A673 (cell line): ENCODE data around the gene MRGPRD. TPM values are rescaled to one million over a fixed set of nuclear protein-coding genes. Genes with fewer than 3 reads are reported as not detected.

Experiments
- BruUV-seq: library from RNA; stranded (reverse); fragments of 400-500 nt; replicated peaks from 2 replicates; lab custom pipeline; 2021; lab: Mats Ljungman, UMichigan
- CTCF ChIA-PET: fragments of 300-600 bp; sonication (Branson Sonifier 250); formaldehyde crosslinking; loops from one replicate; lab custom pipeline; 2022; ENCODE audit warnings: antibody characterized with exemption; lab: Charles Lee
- POLR2A ChIA-PET: fragments of 300-600 bp; sonication (Branson Sonifier 250); formaldehyde crosslinking; loops from one replicate; lab custom pipeline; 2022; ENCODE audit warnings: antibody characterized with exemption; ENCODE audit not compliant: low non-redundant PET; lab: Charles Lee
- DNase-seq: peaks from one replicate; pipeline ENCODE4 v3.0.0-alpha.2; 2015; ENCODE audit warnings: low spot score
- H3K27ac ChIP-seq: fragments of 200-600 bp; sonication (generic); 2 replicates; pipeline ENCODE4 v1.5.1; 2016; ENCODE audit warnings: mixed run types, low read depth, mild to moderate bottlenecking, mixed read lengths, antibody characterized with exemption, low read length; ENCODE audit not compliant: poor library complexity, severe bottlenecking
- H3K27me3 ChIP-seq: fragments of 200-600 bp; sonication (generic); replicated peaks from 2 replicates; pipeline ENCODE4 v1.6.1; 2017; ENCODE audit warnings: mixed run types, low read depth, mild to moderate bottlenecking, mixed read lengths, antibody characterized with exemption, low read length; ENCODE audit not compliant: insufficient read depth, poor library complexity
- H3K36me3 ChIP-seq: fragments of 200-600 bp; sonication (generic); 2 replicates; pipeline ENCODE4 v1.6.1; 2016; ENCODE audit warnings: mixed run types, mild to moderate bottlenecking, mixed read lengths, antibody characterized with exemption, low read length; ENCODE audit not compliant: insufficient read depth, poor library complexity, severe bottlenecking
- H3K4me1 ChIP-seq: fragments of 200-600 bp; sonication (generic); 2 replicates; pipeline ENCODE4 v1.6.1; 2017; ENCODE audit warnings: mixed run types, mild to moderate bottlenecking, mixed read lengths, antibody characterized with exemption, low read length; ENCODE audit not compliant: insufficient read depth, poor library complexity, severe bottlenecking
- H3K4me3 ChIP-seq: fragments of 200-600 bp; sonication (generic); 2 replicates; pipeline ENCODE4 v1.5.1; 2016; ENCODE audit warnings: low read depth, mixed run types, mild to moderate bottlenecking, mixed read lengths, low read length; ENCODE audit not compliant: poor library complexity, severe bottlenecking
- H3K9me3 ChIP-seq: fragments of 200-600 bp; sonication (generic); 2 replicates; pipeline ENCODE4 v1.6.1; 2016; ENCODE audit warnings: mixed run types, low read depth, mild to moderate bottlenecking, mixed read lengths, antibody characterized with exemption, low read length; ENCODE audit not compliant: poor library complexity, severe bottlenecking
- EZH2 ChIP-seq: fragments of 200-600 bp; sonication (generic); IDR thresholded peaks from 2 replicates; pipeline ENCODE4 v1.6.1; 2017; ENCODE audit warnings: borderline replicate concordance, low read depth, mild to moderate bottlenecking, mixed read lengths, antibody characterized with exemption, low read length; ENCODE audit not compliant: poor library complexity, severe bottlenecking
- intact Hi-C: fragments of 100-400 bp; cut with micrococcal nuclease; formaldehyde crosslinking; loops from one replicate; pipeline ENCODE4 v1.10.0; 2022; ENCODE audit not compliant: unreplicated experiment
- total RNA-seq: library from RNA; stranded (reverse); gene quantifications from 2 replicates; pipeline ENCODE4 v1.2.3, GENCODE V29; 2021
- TF ChIP-seq, protein P1 (sequence below): fragments of 300-800, 200-600 bp; sonication (generic); conservative IDR thresholded peaks from 2 replicates; pipeline ENCODE4 v1.5.1; 2017; ENCODE audit warnings: low read depth, mild to moderate bottlenecking, antibody characterized with exemption, low read length, moderate library complexity, mixed read lengths

Gene MRGPRD
- total RNA-seq, 1 experiment from 2014 or later = not detected

DNA sequence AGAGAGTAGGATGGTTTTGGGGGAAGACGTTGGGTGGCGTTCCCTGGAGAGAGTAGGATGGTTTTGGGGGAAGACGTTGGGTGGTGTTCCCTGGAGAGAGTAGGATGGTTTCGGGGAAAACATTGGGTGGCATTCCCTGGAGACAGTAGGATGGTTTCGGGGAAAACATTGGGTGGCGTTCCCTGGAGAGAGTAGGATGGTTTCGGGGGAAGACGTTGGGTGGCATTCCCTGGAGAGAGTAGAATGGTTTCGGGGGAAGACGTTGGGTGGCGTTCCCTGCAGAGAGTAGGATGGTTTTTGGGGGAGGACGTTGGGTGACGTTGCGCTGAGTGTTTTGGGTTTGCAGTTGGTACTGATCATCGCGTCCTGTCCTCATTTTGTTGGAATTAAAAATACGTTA lies 48.9 kb downstream of the MRGPRD start:
- Histone ChIP-seq H3K9me3 (no peaks in the 10 kb centered on the region), H3K4me3 (no peak overlapping the region), H3K4me1 (no peaks in the 10 kb centered on the region), H3K27ac (no peak overlapping the region), H3K36me3 (peaks cover 52% of the 10 kb centered on the region), H3K27me3 (no peaks in the 10 kb centered on the region)
- DNase-seq = no peak
- ChIA-PET CTCF (no interaction called here), POLR2A (no interaction called here)
- BruUV-seq = no TSS peak
- TF ChIP-seq, protein P1, sequence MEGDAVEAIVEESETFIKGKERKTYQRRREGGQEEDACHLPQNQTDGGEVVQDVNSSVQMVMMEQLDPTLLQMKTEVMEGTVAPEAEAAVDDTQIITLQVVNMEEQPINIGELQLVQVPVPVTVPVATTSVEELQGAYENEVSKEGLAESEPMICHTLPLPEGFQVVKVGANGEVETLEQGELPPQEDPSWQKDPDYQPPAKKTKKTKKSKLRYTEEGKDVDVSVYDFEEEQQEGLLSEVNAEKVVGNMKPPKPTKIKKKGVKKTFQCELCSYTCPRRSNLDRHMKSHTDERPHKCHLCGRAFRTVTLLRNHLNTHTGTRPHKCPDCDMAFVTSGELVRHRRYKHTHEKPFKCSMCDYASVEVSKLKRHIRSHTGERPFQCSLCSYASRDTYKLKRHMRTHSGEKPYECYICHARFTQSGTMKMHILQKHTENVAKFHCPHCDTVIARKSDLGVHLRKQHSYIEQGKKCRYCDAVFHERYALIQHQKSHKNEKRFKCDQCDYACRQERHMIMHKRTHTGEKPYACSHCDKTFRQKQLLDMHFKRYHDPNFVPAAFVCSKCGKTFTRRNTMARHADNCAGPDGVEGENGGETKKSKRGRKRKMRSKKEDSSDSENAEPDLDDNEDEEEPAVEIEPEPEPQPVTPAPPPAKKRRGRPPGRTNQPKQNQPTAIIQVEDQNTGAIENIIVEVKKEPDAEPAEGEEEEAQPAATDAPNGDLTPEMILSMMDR = no peak
- no peak for TF ChIP-seq EZH2
- intact Hi-C loops = no loop called here

DNA sequence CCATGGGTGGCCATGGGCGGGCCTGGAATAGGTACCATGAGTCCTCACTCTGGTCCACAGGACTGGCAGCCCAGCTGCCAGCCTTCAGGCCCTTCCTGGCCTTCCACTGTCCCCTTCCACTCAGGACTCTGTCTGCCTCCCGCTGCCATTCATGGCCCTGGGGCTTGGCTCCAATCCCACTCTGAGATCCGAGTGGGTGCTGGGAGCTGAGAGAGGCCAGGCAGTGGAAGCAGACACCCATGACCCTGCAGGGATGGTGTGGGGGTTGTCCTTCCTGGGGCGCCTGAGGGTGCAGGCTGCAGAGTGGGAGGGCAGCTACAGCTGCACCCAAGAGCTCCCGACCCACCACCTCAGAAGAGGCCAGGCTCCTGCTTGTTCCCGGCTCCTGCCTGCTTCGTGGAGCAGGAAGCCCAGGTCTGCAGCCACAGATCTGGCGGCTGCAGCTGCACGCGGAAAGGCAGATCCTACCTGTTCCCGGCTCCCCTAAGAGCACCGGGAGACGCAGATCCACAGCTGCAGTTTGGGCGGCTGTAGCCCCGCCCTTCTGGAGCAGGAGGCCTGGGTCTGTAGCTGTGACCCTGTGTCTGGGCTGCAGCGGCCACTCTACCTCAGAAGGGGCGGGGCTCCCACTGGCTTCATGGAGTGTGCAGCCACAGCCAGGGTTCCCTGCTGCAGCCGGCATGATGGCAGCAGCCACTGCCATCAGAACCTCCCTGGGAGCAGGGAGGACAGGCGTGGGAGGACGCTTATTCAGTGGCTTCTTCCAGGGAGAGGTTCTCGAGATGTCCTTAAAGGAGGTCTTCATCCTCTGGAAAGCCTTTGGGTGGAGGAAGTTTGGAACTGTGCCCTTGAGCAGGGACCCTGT lies 49.6 kb downstream of the MRGPRD start:
- H3K27ac ChIP-seq = no peak overlapping the region
- BruUV-seq = no TSS peak
- H3K36me3 ChIP-seq = peaks cover 52% of the 10 kb centered on the region
- no peak for TF ChIP-seq EZH2
- TF ChIP-seq, protein P1 = no peak
- H3K9me3 ChIP-seq = no peaks in the 10 kb centered on the region
- H3K4me3 ChIP-seq = no peak overlapping the region
- CTCF ChIA-PET = no interaction called here
- H3K27me3 ChIP-seq = no peaks in the 10 kb centered on the region
- POLR2A ChIA-PET = no interaction called here
- H3K4me1 ChIP-seq = no peaks in the 10 kb centered on the region
- DNase-seq = no peak
- intact Hi-C loops = no loop called here

Other genes starting within 250 kb of the MRGPRD start
- 8.0 and 13.5 TPM in 2 replicates for gene TESMIN, start 229.5 kb downstream of the MRGPRD start, total RNA-seq
- gene CPT1A, start 139.1 kb downstream of the MRGPRD start, total RNA-seq = 15.5 TPM in 2 replicates
- 126 and 138 TPM in 2 replicates for gene MRPL21, start 77.2 kb downstream of the MRGPRD start, total RNA-seq
- gene IGHMBP2, start 77.1 kb downstream of the MRGPRD start, total RNA-seq = 48.7 and 49.9 TPM in 2 replicates
- 5.2 and 9.3 TPM in 2 replicates for gene MRGPRF, start 32.3 kb upstream of the MRGPRD start, total RNA-seq
- gene TPCN2, start 67.9 kb upstream of the MRGPRD start, total RNA-seq = 28.9 and 29.9 TPM in 2 replicates
- gene SMIM38, start 174.9 kb upstream of the MRGPRD start, total RNA-seq = 0.59 and 0.88 TPM in 2 replicates